SK-N-SH treated with all-trans-retinoic acid at 6 μM for 48 hours (cell line): Measurements from ENCODE around the gene TMEM132C.

Source experiments
- ATAC-seq: fragments of 200-7000 bp; cut with Tn5 transposase; 3 replicates; pipeline ENCODE4 v1.9.1; 2020; ENCODE audit warnings: mild to moderate bottlenecking, moderate library complexity
- ARNTL ChIP-seq: fragments of 450-650 bp; formaldehyde crosslinking; IDR thresholded peaks from 2 replicates; pipeline ENCODE4 v1.5.0; 2020; ENCODE audit warnings: low read depth, mild to moderate bottlenecking, moderate library complexity, borderline replicate concordance
- BACH2 ChIP-seq: fragments of 250-450 bp; sonication (Bioruptor Pico); IDR thresholded peaks from 2 replicates; pipeline ENCODE4 v1.9.0; 2021; ENCODE audit warnings: mild to moderate bottlenecking, borderline replicate concordance
- CREB5 ChIP-seq: fragments of 250-450 bp; sonication (Bioruptor Pico); IDR thresholded peaks from 2 replicates; pipeline ENCODE4 v1.5.1; 2020; ENCODE audit warnings: low read depth, mild to moderate bottlenecking, moderate library complexity
- ESRRG ChIP-seq: fragments of 250-450 bp; sonication (Bioruptor Pico); IDR thresholded peaks from 2 replicates; pipeline ENCODE4 v1.6.1; 2021; ENCODE audit warnings: mild to moderate bottlenecking
- GLIS3 ChIP-seq: fragments of 250-450 bp; sonication (Bioruptor Pico); IDR thresholded peaks from 2 replicates; pipeline ENCODE4 v1.5.0; 2020; ENCODE audit warnings: mild to moderate bottlenecking, moderate library complexity
- ISL1 ChIP-seq: fragments of 250-450 bp; sonication (Bioruptor Pico); IDR thresholded peaks from 2 replicates; pipeline ENCODE4 v2.1.2; 2022; ENCODE audit warnings: mild to moderate bottlenecking, moderate library complexity
- OSR1 ChIP-seq: fragments of 250-450 bp; sonication (Bioruptor Pico); IDR thresholded peaks from 2 replicates; pipeline ENCODE4 v1.8.0; 2022; ENCODE audit warnings: moderate library complexity, mild to moderate bottlenecking, inconsistent platforms
- PATZ1 ChIP-seq: fragments of 250-450 bp; sonication (Bioruptor Pico); IDR thresholded peaks from 2 replicates; pipeline ENCODE4 v1.8.0; 2020; ENCODE audit warnings: mild to moderate bottlenecking, moderate library complexity, borderline replicate concordance
- POU6F1 ChIP-seq: fragments of 250-450 bp; sonication (Bioruptor Pico); IDR thresholded peaks from 2 replicates; pipeline ENCODE4 v1.8.0; 2021; ENCODE audit warnings: low read depth, mild to moderate bottlenecking, moderate library complexity, borderline replicate concordance
- PPARA ChIP-seq: fragments of 250-450 bp; sonication (Bioruptor Pico); IDR thresholded peaks from 2 replicates; pipeline ENCODE4 v1.5.0; 2020; ENCODE audit warnings: mild to moderate bottlenecking, borderline replicate concordance
- RARB ChIP-seq: fragments of 250-450 bp; sonication (Bioruptor Pico); IDR thresholded peaks from 2 replicates; pipeline ENCODE4 v1.8.0; 2021; ENCODE audit warnings: mild to moderate bottlenecking, moderate library complexity
- TCF4 ChIP-seq: fragments of 250-450 bp; sonication (Bioruptor Pico); IDR thresholded peaks from 2 replicates; pipeline ENCODE4 v1.8.0; 2021; ENCODE audit warnings: mild to moderate bottlenecking, moderate library complexity, borderline replicate concordance
- TOX ChIP-seq: fragments of 250-450 bp; sonication (Bioruptor Pico); IDR thresholded peaks from 2 replicates; pipeline ENCODE4 v1.8.0; 2021; ENCODE audit warnings: mild to moderate bottlenecking, moderate library complexity, borderline replicate concordance
- TSHZ2 ChIP-seq: fragments of 250-450 bp; sonication (Bioruptor Pico); IDR thresholded peaks from 2 replicates; pipeline ENCODE4 v1.5.0; 2020; ENCODE audit warnings: mild to moderate bottlenecking, moderate library complexity
- ZC3H10 ChIP-seq: fragments of 250-450 bp; sonication (Bioruptor Pico); IDR thresholded peaks from 2 replicates; pipeline ENCODE4 v1.5.1; 2021; ENCODE audit warnings: mild to moderate bottlenecking, moderate library complexity
- ZFP3 ChIP-seq: fragments of 250-450 bp; sonication (Bioruptor Pico); IDR thresholded peaks from 2 replicates; pipeline ENCODE4 v1.5.0; 2020; ENCODE audit warnings: mild to moderate bottlenecking, moderate library complexity
- ZFP30 ChIP-seq: fragments of 450-650 bp; formaldehyde crosslinking; IDR thresholded peaks from 2 replicates; pipeline ENCODE4 v1.5.0; 2022; ENCODE audit warnings: mild to moderate bottlenecking, moderate library complexity
- ZNF565 ChIP-seq: fragments of 450-650 bp; formaldehyde crosslinking; conservative IDR thresholded peaks from 2 replicates; pipeline ENCODE4 v1.5.0; 2020; ENCODE audit warnings: low read depth, mild to moderate bottlenecking, moderate library complexity
- ZNF70 ChIP-seq: fragments of 450-650 bp; formaldehyde crosslinking; IDR thresholded peaks from 2 replicates; pipeline ENCODE4 v1.5.0; 2020; ENCODE audit warnings: mild to moderate bottlenecking, moderate library complexity
- ZNF8 ChIP-seq: fragments of 450-650 bp; formaldehyde crosslinking; IDR thresholded peaks from 2 replicates; pipeline ENCODE4 v1.5.0; 2020; ENCODE audit warnings: mild to moderate bottlenecking, moderate library complexity
- TF ChIP-seq, protein P1 (sequence below): fragments of 250-450 bp; sonication (Bioruptor Pico); IDR thresholded peaks from 2 replicates; pipeline ENCODE4 v1.5.1; 2021; ENCODE audit warnings: mild to moderate bottlenecking, moderate library complexity

TMEM132C gene

DNA sequence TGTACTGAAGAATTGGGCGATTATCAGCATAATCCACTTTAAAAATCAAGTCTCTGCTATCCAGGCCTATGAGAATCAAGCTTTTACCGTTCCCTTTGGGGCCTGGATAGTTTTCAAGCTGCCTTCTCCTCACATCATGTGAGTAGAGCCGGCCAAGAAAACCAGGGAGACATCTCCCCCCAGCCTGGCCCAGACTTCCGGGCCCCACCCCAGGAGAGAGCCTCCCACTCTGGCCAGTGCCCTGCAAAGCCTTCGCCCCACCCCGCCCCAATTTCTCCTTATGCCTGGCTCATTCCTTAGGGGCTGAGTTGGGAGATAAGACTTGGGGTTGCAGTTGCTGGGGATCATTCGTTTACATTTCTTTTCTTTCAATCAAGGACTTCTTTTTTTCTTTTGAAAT is 1.4 kb upstream of the TMEM132C start:
- ATAC-seq, result no peak
- TF ChIP-seq TOX (CRISPR knock-in tag), result no peak
- no peak for TF ChIP-seq PPARA (CRISPR knock-in tag)
- no peak for TF ChIP-seq ZNF565 (CRISPR knock-in tag)
- no peak for TF ChIP-seq OSR1 (CRISPR knock-in tag)
- no peak for TF ChIP-seq ZFP3 (CRISPR knock-in tag)
- TF ChIP-seq BACH2 (CRISPR knock-in tag), result no peak
- TF ChIP-seq, protein P1, sequence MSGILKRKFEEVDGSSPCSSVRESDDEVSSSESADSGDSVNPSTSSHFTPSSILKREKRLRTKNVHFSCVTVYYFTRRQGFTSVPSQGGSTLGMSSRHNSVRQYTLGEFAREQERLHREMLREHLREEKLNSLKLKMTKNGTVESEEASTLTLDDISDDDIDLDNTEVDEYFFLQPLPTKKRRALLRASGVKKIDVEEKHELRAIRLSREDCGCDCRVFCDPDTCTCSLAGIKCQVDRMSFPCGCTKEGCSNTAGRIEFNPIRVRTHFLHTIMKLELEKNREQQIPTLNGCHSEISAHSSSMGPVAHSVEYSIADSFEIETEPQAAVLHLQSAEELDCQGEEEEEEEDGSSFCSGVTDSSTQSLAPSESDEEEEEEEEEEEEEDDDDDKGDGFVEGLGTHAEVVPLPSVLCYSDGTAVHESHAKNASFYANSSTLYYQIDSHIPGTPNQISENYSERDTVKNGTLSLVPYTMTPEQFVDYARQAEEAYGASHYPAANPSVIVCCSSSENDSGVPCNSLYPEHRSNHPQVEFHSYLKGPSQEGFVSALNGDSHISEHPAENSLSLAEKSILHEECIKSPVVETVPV (CRISPR knock-in tag), result no peak
- TF ChIP-seq TSHZ2 (CRISPR knock-in tag), result no peak
- TF ChIP-seq ZC3H10 (CRISPR knock-in tag), result no peak
- TF ChIP-seq ZFP30 (CRISPR knock-in tag), result no peak
- no peak for TF ChIP-seq ESRRG (CRISPR knock-in tag)

DNA sequence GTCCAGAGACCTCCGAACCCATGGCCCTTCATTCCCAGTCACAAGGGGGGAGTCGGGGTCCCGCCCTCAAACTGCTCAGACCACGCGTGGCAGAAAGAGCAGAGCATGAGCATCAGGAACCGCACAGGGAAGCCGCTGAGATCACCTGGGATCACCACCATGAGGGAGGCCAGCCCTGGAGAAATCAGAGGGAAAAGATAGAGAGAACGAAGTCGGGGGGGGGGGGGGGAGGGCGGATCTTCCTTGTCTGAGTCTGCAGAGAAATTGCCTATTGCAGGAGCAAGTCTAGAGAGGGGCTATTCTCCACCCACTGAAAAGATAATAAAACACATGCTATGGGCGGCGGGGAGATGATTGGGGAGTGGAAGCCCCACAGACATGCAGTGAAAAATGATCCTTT is 884 bp upstream of the TMEM132C start:
- TF ChIP-seq POU6F1 (CRISPR knock-in tag), result no peak
- TF ChIP-seq, protein P1 (CRISPR knock-in tag), result no peak
- TF ChIP-seq ZNF8 (CRISPR knock-in tag), result no peak
- TF ChIP-seq ZNF70 (CRISPR knock-in tag), result no peak
- TF ChIP-seq ARNTL, result no peak
- no peak for TF ChIP-seq ISL1 (CRISPR knock-in tag)
- TF ChIP-seq RARB (CRISPR knock-in tag), result no peak
- TF ChIP-seq ESRRG (CRISPR knock-in tag), result no peak
- no peak for TF ChIP-seq GLIS3 (CRISPR knock-in tag)
- no peak for TF ChIP-seq TOX (CRISPR knock-in tag)
- TF ChIP-seq TCF4 (CRISPR knock-in tag), result no peak
- TF ChIP-seq ZFP3 (CRISPR knock-in tag), result no peak
- TF ChIP-seq PPARA (CRISPR knock-in tag), result no peak
- TF ChIP-seq ZC3H10 (CRISPR knock-in tag), result no peak
- no peak for TF ChIP-seq PATZ1 (CRISPR knock-in tag)
- TF ChIP-seq ZNF565 (CRISPR knock-in tag), result no peak
- no peak for TF ChIP-seq ZFP30 (CRISPR knock-in tag)
- no peak for TF ChIP-seq CREB5 (CRISPR knock-in tag)
- no peak for ATAC-seq
